AML-193 (cell line): ENCODE data around the gene FURIN.
"Not testable (repeated sequence)": the region's sequence is repeated elsewhere in the genome, so short reads cannot be mapped to it uniquely, and the experiment has no call there.

ENCODE experiments used
- DNase-seq, 2 experiments: peaks; one replicate each; lab custom pipeline; 2025; lab: John Stamatoyannopoulos, UW

FURIN gene

GRCh38 chr15:90883526-90883975, 15.2 kb downstream of the FURIN start:
- DNase-seq: no peak

- DNase-seq: peak; percentile 31 to 46
Measured at GRCh38 chr15:90883976-90884718, 15.8 kb downstream of the FURIN start, which contains the start of gene FES. TSS of gene FES (plus strand) at chr15:90884504. CDS start at chr15:90885046, 542 bp downstream.

GRCh38 chr15:90884719-90885431, 16.5 kb downstream of the FURIN start:
- DNase-seq: no peak

- DNase-seq: peak; percentile 87 to 94
Measured at GRCh38 chr15:90885432-90886290, 17.3 kb downstream of the FURIN start.

GRCh38 chr15:90886291-90886614, 17.9 kb downstream of the FURIN start:
- DNase-seq: no peak

GRCh38 chr15:90887037-90887481, 18.7 kb downstream of the FURIN start:
- DNase-seq: no peak

GRCh38 chr15:90889313-90889730, 20.9 kb downstream of the FURIN start:
- DNase-seq: no peak

- no peak for DNase-seq
Measured at GRCh38 chr15:90889736-90890456, 21.5 kb downstream of the FURIN start.

GRCh38 chr15:90890839-90891238, 22.5 kb downstream of the FURIN start:
- no peak for DNase-seq

GRCh38 chr15:90891346-90891949, 23.1 kb downstream of the FURIN start:
- no peak for DNase-seq

- DNase-seq: no peak
Measured at GRCh38 chr15:90892023-90892422, 23.6 kb downstream of the FURIN start.

- DNase-seq: no peak
Measured at GRCh38 chr15:90892498-90893174, 24.2 kb downstream of the FURIN start.

- no peak for DNase-seq
Measured at GRCh38 chr15:90893175-90894090, 25.0 kb downstream of the FURIN start.

- peak in 1 of 2 experiments; percentile 17 for DNase-seq
Measured at GRCh38 chr15:90895571-90896117, 27.3 kb downstream of the FURIN start.

GRCh38 chr15:90897131-90897655, 28.8 kb downstream of the FURIN start:
- DNase-seq: not testable (repeated sequence)

- no peak for DNase-seq
Measured at GRCh38 chr15:90901175-90902039, 33.0 kb downstream of the FURIN start.

- DNase-seq: peak; percentile 83 to 84
Measured at GRCh38 chr15:90902040-90902839, 33.9 kb downstream of the FURIN start.
